GM19452 (cell line): ENCODE measurements around the gene ELOVL5.
"Not testable (repeated sequence)": the region's sequence is repeated elsewhere in the genome, so short reads cannot be mapped to it uniquely, and the experiment has no call there.

ENCODE experiments used
- ATAC-seq: cut with Tn5 transposase; IDR thresholded peaks from one replicate; pipeline ENCODE4 v1.9.1; 2021; ENCODE audit not compliant: unreplicated experiment

Gene ELOVL5

DNA sequence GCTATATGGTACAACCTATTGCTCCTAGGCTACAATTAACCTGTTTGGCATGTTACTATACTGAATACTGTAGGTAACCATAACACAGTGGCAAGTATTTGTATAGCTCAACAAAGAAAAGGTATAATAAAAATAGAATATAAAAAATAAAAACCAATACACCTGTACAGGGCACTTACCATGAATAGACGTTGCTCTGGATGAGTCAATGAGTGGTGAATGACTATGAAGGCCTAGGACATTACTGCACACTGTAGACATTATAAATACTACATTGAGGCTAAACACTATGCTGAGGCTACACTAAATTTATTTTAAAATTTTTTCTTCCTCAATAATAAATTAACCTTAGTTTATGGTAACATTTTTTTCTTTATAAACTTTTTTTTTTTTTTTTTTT, 18.6 kb downstream of the ELOVL5 start:
- no peak for ATAC-seq

DNA sequence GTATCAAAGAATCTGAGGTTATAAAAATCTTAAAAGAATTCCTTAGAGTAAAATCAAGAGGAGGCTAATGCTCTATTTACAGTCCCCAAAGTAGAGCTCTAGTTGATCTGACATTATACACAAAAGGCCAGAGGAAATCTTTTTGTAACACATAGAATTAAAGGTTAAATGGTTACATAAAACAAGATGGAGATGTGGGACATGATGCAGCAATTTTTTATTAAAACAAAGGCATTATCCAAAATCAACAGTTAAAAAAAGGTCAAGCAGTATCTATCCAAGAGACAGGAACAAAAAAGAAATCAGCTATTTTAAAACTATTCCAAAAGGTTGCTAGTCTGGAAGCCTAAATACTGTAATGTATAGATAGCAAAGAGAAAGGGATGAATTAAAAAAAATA, 20.4 kb downstream of the ELOVL5 start:
- ATAC-seq = no peak

DNA sequence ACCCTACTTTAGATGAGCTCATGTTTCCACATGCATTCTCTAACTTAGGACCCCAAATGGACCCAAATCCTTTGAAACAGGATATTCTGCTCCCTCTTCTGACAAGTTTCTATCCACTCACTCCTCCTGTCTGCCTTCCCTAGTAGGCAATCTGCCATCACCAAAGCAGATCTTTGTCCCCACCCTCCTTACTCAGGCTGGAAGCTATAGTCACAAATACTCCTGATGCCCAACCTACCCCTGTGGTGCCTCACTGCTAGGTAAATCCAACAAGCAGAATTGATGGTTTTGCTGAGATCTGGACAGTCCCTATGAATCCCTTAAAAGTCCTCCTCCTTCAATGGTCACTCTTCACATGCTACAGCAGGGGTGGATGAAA, 21.7 kb downstream of the ELOVL5 start:
- no peak for ATAC-seq

DNA sequence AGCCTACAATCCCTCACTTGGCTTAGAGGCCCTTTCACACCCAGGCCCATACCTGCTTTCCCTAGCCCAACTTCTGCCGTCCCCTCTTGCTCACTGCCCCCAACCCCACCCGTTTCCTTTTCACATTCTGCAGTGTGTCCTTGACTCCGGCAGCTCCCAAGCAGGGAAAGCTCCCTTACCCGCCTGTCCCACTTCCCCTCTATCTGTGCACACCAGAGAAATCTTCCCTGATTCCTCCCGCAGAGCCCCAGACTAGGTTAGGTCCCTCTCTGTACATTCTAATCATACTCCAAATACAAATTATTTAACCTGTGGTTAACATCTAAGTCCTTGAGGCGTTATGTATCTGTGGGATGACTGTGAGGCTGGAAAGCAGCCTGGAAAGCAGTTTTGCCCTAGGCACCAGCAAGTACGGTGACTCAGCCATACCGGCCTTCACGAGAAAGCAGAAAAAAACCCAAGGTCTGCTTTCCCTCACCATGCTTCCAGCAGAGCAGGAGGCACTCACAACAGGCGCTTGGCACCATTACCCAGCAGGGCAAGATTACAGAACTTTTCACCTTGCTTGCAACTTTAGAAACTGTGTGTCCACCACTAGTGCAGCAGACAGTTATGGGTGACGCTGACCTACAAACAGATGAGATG, 22.3 kb downstream of the ELOVL5 start:
- ATAC-seq = no peak

DNA sequence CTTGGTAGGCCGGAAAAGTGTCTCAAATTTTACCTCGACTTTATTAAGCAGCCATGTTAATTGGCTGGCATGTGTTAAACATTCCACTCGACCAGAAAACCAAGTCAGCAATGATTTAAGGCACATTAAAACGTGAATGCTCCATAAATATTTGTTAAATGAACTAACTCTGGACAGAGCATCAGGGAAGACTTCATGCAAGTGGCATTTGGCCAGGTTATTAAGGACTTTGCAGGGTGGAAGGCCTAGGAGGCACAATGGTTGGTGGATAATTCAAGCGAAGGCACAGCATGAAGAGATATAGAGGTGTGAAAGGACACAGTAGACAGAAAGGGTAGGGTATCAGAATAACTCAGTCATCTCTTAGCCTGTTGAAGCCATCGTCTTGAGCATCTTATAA, 23.0 kb downstream of the ELOVL5 start:
- ATAC-seq = no peak

DNA sequence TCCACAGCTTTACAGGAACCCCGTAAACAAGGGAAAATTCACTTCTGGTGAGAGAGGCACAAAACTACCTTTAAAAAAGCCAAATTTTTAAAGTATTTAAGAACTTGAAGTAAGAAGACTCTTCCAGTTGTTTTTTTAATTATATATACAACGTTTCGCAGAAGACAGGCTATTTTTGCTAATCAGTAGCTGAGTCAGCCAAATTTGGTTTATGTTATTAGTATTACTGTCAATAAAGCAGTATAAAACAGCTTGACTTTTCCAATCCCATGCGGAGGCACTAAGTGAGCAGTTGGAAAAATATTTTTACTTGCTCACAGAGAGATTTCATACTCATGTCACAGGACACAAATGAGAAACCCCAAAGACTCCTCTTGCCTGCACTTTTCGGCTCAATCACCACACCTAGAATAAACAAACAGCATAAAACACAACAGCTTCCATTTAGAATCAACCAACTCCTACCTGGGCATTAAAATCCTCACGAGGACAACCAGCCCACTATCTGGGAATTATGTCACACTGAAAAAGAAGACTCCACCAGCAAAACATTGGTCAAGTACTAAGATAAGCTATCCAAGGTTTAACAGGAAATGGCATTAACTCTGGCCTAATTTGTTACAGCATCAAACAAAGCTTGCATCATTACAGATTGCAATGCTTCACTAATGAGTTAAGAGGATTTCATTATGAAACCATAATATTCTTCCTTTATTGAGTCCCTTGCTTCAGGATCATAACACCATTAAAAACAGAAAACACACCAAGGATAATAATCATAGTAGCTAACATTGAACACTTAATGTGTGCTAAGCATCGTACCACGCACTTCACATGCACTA, 26.3 kb downstream of the ELOVL5 start:
- ATAC-seq = no peak

DNA sequence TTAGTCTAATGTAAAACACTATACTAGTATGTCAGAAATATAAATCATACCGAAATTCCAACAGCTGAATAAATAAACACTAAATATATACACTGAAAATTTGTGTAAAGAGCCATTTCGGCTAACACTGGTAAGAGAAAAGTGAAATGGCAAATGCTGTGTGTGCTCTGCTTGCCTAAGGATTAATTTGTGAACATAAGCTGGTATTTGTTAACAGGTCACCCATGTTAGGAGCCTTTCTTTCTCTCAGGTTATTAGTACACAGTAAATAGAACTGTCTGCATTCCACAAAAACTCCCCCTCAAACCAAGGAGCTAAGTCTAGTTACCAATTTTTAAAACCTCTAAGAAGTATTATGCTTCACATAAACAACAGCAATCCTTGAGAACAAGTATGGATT, 27.0 kb downstream of the ELOVL5 start:
- ATAC-seq = no peak

DNA sequence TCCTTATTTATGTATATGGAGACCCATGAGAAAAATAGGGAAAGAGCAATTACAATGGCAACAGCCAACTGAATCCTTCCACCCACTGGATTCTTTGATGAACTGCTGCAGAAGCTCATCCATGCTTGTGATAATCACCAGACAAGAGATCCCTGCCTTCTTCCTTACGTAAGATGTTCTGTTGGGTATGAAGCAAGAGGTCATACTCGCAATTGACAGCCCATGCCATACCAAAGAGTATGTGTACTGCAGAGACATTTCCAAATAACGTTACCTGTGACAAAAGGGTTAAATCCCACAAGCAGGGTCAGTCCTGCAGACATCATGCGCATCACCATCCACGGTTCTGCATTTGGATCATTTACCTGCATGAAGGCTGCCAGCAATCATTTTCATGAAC, 27.8 kb downstream of the ELOVL5 start:
- no peak for ATAC-seq

DNA sequence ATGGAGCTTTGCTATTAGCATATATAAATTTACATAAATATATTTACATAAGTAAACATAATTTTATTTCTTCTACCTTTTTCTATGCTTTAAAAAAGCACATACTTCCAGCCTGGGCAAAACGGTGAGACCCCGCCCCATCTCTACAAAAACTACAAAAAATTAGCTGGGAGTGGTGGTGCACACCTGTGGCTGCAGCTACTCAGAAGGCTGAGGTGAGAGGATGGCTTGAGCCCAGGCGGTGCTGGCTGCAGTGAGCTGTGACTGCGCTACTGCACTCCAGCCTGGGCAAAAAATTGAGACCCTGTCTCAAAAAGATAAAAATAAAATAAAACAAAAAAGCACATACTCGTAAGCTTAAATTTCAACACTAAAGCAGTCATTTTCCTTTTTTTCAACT, 30.3 kb downstream of the ELOVL5 start:
- ATAC-seq = no peak

DNA sequence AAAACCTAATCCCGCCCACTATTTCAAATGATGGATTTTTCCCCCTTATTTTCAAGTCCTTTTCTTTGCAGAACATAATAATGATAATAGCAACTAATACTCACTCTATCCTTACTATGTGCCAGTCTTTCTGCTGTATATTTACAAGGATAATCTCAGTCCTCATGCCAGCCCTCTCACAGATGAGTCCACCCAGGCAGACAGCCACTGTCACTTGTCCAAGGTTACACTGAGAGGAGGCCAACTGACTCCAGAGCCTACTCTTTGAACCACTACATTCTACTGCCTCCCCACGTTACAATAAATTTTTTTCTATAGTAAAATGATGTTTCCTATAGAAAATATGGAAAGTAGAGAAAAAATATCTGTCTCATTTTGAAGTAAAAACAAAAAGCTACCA, 30.9 kb downstream of the ELOVL5 start:
- no peak for ATAC-seq

DNA sequence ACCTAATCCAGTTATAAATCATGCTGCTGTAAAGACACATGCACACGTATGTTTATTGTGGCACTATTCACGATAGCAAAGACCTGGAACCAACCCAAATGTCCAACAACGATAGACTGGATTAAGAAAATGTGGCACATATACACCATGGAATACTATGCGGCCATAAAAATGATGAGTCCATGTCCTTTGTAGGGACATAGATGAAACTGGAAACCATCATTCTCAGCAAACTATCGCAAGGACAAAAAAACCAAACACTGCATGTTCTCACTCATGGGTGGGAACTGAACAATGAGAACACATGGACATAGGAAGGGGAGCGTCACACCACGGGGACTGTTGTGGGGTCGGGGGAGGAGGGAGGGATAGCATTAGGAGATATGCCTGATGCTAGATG, 31.5 kb downstream of the ELOVL5 start:
- not testable (repeated sequence) for ATAC-seq

DNA sequence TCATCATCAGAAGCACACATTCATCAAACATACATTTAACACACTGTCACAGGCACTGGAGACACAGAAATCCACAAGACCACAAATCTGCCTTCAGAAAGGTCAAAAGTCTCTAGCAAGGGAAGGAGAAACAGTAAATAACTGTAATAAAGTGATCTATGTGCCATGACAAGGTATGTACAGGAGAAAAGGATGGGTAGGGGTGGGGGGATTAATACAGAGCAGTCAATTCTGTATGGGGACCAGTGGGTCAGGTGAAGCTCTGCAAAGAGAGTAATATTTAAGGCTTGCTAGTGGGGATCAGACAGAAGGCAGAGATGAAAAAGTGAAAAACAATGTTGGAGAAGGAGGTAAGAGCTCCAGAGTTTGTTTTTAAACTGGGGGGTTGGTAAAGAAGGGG, 32.6 kb downstream of the ELOVL5 start:
- no peak for ATAC-seq

DNA sequence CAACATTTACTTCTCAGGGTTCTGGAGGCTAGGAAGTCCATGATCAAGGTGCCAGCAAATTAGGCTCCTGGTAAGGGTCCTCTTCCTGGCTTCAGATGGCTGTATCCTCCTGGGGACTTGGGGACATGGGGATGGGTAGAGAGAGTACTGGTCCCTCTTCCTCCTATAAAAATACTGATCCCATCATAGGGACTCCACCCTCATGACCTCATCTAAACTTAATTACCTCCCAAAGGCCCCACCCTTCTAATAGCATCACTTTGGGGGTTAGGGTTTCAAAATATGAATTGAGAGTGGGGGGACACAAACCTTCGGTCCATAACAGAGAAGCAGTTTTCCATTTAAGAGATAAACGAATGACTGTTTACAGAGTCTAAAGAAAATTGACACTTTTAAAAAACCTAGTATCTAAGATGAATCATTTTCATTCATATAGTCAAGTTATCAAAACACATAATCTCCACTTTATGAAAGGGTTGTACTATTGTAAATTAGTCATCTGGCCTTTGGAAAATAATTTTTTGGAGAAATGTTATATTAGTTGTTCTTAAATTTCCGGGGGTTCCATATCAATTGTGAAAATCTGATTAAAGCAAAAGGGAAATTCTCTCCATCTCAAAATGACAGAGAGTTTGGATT, 33.5 kb downstream of the ELOVL5 start:
- no peak for ATAC-seq

DNA sequence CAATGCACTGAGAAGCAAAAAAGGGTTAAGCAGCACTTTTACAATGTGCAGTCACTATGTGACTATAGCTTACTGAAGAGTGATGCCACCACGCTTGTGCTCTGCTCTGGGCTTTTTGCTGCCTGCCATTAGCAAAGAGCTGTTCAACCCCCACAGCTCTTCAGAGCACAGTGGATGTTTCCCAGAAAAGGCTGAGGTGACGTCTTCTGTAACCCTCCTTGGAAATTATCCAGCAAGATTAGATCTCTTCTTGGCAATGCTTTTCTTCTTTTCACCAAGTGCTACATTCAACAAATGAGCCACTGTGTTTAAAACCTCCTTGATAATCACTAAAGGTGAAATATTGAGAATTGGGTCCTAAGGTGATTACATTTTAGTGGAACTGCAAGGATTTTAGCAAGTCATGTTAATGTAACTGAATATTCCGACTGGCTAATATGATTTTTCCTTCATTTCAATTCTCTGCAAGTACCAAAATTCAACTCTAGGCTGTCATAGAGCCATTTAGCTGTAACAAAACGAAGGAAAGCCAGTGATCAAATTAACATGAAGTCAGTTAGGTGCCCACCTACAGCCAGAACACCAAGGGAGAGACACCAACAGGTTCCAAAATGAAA, 34.9 kb downstream of the ELOVL5 start:
- no peak for ATAC-seq

DNA sequence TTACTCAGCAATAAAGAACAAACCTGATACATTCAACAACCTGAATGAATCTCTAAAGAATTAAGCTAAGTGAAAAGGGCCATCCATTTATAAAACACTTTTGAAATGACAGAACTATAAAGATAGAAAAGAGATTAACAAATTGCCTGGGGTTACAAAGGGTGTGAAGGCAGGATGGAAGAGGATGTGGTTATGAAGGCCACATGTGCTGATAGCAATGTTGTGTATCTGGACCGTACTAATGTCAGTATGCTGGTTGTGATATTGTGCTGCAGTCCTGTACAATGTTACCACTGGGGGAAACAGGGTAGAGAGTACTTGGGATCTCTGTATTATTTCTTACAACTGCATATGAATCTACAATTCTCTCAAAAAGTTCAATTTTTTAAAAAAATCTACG, 36.4 kb downstream of the ELOVL5 start:
- ATAC-seq = no peak

DNA sequence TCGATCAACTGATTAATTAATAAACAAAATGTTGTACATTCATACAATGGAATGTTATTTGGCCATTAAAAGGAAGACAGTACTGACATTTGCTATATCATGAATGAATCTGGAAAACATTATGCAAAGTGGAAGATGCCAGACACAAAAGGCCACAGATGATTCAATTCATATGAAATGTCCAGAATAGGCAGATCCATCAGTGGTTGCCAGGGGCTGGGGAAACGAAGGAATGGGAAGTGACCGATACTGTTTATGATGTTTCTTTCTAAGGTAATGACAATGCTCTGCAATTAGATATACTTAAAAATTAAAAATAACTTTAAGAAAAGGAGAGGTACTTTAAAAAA, 37.2 kb downstream of the ELOVL5 start:
- no peak for ATAC-seq

DNA sequence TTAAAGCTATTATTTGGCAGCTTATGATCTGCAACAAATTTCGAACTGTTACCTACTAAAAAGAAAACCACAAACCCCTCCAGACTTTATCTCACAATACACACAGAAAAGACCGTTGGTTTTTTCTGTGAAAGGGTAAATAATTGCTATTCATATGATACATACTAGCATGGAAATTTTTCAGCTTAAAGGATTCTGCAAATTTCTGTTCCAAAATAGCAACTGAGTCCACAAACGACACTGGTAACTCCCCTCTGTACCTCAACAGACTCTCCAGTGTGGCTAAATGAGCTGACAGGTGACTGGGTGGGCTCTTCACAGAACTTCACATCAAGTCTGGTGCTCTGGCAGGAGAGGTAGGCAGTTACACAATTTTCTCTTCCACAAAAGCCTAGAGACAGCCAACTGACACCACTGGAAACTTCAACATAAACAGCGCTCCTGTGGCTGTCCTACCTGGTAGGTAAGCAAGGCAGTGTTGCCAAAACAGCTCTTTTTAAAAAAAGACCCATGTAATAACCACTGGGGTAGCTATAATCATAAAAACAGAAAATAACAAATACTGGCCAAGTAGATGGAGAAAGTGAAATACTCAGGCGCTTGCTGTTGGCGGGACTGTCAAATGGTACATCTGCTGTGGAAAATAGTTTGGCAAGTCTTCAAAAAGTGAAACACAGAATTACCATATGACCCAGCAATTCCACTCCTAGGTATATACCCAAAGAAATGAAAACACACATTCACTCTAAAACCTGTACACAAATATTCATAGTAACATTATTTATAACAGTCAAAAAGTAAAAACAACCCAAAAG, 37.8 kb downstream of the ELOVL5 start:
- ATAC-seq = no peak

DNA sequence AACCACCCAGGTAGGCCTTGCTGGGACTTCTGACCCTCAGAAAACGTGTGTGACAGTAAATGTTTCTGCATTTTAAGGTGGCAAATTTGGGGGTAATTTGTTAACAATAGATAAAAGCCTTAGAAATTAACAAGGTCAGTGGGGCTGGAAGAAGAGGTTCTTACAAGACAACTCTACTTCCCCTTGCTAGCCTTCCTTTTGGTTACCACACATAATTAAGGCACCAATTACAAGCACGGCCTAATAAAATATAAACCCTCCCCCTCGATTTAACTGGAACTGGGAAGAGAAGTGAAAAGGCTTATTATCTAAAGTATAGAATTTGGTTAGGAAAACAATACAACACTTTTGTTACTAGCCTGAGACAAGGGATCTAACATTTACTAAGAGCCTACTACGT, 38.8 kb downstream of the ELOVL5 start:
- no peak for ATAC-seq

DNA sequence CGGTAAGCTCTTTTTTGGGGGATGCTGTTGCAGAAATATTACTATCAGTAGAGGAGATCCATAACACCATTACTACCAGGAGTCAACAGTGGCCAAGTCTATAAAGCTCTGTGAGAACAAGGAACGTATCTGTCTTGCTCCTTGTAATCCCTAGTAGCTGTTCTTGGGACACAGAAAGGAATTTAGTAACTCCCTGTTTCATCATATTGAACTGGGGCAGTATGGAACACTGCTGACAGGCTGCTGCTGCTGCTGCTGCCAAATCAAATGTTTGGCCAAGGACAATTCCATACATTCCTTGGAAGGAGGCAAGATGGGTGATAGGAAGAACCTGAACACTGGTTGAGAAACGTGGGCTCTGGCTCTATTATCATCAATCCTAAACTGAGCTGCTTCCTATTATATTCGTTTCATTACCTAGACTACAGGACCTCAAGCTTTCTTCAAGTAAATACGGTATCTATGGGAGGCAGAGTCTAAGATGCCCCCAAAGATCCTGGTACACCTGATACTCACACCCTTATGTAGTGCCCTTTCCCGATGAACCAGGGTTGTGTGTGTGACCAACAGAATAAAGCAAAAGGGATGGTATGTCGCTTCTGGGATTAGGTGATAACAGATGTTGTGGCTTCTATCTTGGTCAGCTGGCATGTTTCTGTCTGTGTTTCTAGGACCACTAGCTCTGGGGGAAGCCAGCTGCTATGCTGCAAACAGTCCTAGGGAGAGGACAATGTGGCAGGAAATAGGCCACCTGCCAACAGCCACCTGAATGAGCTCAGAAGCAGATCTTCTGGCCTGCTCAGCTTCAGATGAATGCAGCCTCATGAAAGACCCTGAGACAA, 39.5 kb downstream of the ELOVL5 start:
- ATAC-seq = peak; percentile 69

DNA sequence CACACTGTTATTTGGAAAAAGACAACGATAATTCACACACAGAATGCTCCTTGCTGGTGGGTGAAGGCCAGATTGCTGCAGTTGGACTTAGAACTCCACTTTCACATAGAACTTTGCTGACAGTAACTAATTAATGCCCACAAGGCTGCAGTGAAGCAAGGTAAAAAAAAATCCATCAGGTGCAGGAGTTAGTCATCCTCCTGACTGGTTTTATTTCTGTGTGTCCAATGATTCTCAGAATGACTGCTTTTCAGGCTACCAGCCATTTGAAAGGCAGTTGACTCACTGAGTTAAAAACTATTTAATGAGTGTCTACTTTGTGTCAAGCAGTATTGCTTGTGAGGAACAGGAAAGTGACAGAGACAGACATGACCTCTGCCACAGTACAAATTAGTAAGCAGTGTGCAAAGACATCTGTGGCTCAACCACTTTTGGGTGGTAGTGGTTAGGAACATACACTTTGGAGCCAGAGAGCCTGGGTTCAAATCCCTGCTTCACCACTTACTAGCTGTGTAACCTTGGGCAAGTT, 41.9 kb downstream of the ELOVL5 start:
- peak; percentile 60 for ATAC-seq
